Hepatocyte (in vitro differentiated cells): Measurements from ENCODE around the gene MRNIP.

Experiments used
- EZH2 ChIP-seq: fragments of 200-600 bp; sonication (generic); IDR thresholded peaks from 2 replicates; pipeline ENCODE4 v1.6.1; 2016; ENCODE audit warnings: antibody characterized with exemption, mild to moderate bottlenecking, borderline replicate concordance
- EZH2phosphoT487 ChIP-seq: fragments of 200-600 bp; sonication (generic); IDR thresholded peaks from one replicate; pipeline ENCODE4 v1.6.1; 2018; ENCODE audit warnings: antibody characterized with exemption, mild to moderate bottlenecking, low read depth, moderate library complexity; ENCODE audit not compliant: unreplicated experiment, severe bottlenecking
- TF ChIP-seq, protein P1 (sequence below): fragments of 200-600 bp; sonication (generic); IDR thresholded peaks from 2 replicates; pipeline ENCODE4 v1.5.1; 2016; ENCODE audit warnings: antibody characterized with exemption, mild to moderate bottlenecking; ENCODE audit not compliant: poor library complexity

DNA sequence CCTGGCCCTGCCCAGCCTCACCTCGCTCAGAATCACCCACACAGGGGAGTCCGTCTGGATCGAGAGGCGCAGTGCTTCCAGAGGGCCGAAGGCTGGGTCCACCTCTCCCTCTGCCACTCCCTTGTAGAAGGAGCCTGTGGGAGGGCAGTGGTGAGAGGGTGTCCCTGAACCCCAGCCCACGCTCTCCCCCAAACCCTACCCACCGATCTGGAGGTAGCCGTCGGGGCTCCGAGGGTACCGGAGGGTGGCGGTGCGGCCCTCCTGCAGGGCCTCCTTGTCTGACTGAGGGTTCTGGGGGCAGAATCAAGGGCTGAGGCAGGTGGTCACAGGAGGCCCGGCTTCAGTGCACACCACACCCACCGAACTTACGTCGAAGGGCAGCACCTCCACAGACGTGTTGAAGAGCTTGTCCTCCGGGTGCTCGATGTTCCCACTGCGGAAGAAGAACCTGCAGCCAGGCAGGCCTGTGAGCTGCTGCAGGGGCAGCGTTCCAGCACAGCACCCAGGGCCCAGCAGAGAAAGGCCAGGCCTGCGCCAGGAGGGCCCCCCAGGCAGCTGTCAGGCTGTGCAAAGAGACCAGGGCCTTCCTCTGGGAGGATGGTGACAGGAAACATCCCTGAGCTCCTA, 60.4 kb downstream of the MRNIP start:
- TF ChIP-seq, protein P1, sequence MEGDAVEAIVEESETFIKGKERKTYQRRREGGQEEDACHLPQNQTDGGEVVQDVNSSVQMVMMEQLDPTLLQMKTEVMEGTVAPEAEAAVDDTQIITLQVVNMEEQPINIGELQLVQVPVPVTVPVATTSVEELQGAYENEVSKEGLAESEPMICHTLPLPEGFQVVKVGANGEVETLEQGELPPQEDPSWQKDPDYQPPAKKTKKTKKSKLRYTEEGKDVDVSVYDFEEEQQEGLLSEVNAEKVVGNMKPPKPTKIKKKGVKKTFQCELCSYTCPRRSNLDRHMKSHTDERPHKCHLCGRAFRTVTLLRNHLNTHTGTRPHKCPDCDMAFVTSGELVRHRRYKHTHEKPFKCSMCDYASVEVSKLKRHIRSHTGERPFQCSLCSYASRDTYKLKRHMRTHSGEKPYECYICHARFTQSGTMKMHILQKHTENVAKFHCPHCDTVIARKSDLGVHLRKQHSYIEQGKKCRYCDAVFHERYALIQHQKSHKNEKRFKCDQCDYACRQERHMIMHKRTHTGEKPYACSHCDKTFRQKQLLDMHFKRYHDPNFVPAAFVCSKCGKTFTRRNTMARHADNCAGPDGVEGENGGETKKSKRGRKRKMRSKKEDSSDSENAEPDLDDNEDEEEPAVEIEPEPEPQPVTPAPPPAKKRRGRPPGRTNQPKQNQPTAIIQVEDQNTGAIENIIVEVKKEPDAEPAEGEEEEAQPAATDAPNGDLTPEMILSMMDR: no peak
- TF ChIP-seq EZH2phosphoT487 (no peak), EZH2 (no peak)
